Measurements from ENCODE around the gene GPC3. TPM values are rescaled to one million over a fixed set of nuclear protein-coding genes. Genes with fewer than 3 reads are reported as not detected.

GPC3 gene
- total RNA-seq, 2 donors from 2014 or later = 1.9 to 2.0 TPM

GRCh38 chrX:133981924-133982323, 3.5 kb downstream of the GPC3 start:
- H3K27ac ChIP-seq = no peak overlapping the region
- no peaks in the 10 kb centered on the region for H3K4me1 ChIP-seq
- H3K9me3 ChIP-seq = no peaks in the 10 kb centered on the region
- H3K36me3 ChIP-seq = no peaks in the 10 kb centered on the region
- no peak for DNase-seq
- H3K4me3 ChIP-seq = no peak overlapping the region
- intact Hi-C loops (cut with DNase I) = no loop called here
- no peak for TF ChIP-seq CTCF (IDR thresholded peaks at IDR 0.05)
- peaks cover 10% of the 10 kb centered on the region for H3K27me3 ChIP-seq
- H3K9ac ChIP-seq (ENCODE audit: low read depth in 2 of 2, low read length in 2 of 2) = no peak overlapping the region

- no peaks in the 10 kb centered on the region for H3K9me3 ChIP-seq
- no peaks in the 10 kb centered on the region for H3K4me1 ChIP-seq
- H3K9ac ChIP-seq (ENCODE audit: low read depth in 2 of 2, low read length in 2 of 2) = no peak overlapping the region
- H3K36me3 ChIP-seq = no peaks in the 10 kb centered on the region
- peaks cover 7% of the 10 kb centered on the region for H3K27me3 ChIP-seq
- DNase-seq = no peak
- no peak for TF ChIP-seq CTCF (IDR thresholded peaks at IDR 0.05)
- intact Hi-C loops (cut with DNase I) = no loop called here
- no peak overlapping the region for H3K4me3 ChIP-seq
- H3K27ac ChIP-seq = no peak overlapping the region
Measured at GRCh38 chrX:133980832-133981588, 4.4 kb downstream of the GPC3 start.

GRCh38 chrX:133980406-133980805, 5.0 kb downstream of the GPC3 start:
- H3K4me1 ChIP-seq = no peaks in the 10 kb centered on the region
- H3K9me3 ChIP-seq = no peaks in the 10 kb centered on the region
- no peak overlapping the region for H3K27ac ChIP-seq
- no peaks in the 10 kb centered on the region for H3K36me3 ChIP-seq
- no peak overlapping the region for H3K4me3 ChIP-seq
- intact Hi-C loops (cut with DNase I) = no loop called here
- no peak for TF ChIP-seq CTCF (IDR thresholded peaks at IDR 0.05)
- no peak overlapping the region for H3K9ac ChIP-seq (ENCODE audit: low read depth in 2 of 2, low read length in 2 of 2)
- peaks cover 7% of the 10 kb centered on the region for H3K27me3 ChIP-seq
- DNase-seq = no peak

GRCh38 chrX:133979641-133980230, 5.7 kb downstream of the GPC3 start:
- H3K9ac ChIP-seq (ENCODE audit: low read depth in 2 of 2, low read length in 2 of 2) = no peak overlapping the region
- H3K36me3 ChIP-seq = no peaks in the 10 kb centered on the region
- intact Hi-C loops (cut with DNase I) = no loop called here
- H3K4me3 ChIP-seq = no peak overlapping the region
- no peak overlapping the region for H3K27ac ChIP-seq
- H3K27me3 ChIP-seq = peaks cover 1% of the 10 kb centered on the region
- TF ChIP-seq CTCF (IDR thresholded peaks at IDR 0.05) = no peak
- no peak for DNase-seq
- H3K9me3 ChIP-seq = no peaks in the 10 kb centered on the region
- H3K4me1 ChIP-seq = no peaks in the 10 kb centered on the region

GRCh38 chrX:133973704-133974103, 11.7 kb downstream of the GPC3 start:
- no peak for DNase-seq
- intact Hi-C loops (cut with DNase I) = no loop called here

More at GRCh38 chrX:133973704-133974103, 11.7 kb downstream of the GPC3 start:
- no peak overlapping the region for H3K27ac ChIP-seq
- no peak overlapping the region for H3K4me3 ChIP-seq
- no peak overlapping the region for H3K9ac ChIP-seq (ENCODE audit: low read depth in 2 of 2, low read length in 2 of 2)
- no peaks in the 10 kb centered on the region for H3K4me1 ChIP-seq
- no peaks in the 10 kb centered on the region for H3K27me3 ChIP-seq
- no peaks in the 10 kb centered on the region for H3K9me3 ChIP-seq
- no peak for TF ChIP-seq CTCF (IDR thresholded peaks at IDR 0.05)
- H3K36me3 ChIP-seq = no peaks in the 10 kb centered on the region
